HepG2 (cell line): ENCODE measurements around the gene TAOK3. TPM values are rescaled to one million over a fixed set of nuclear protein-coding genes. Genes with fewer than 3 reads are reported as not detected.

Experiments used
- ATAC-seq: fragments of 200-7000 bp; cut with Tn5 transposase; 3 replicates; pipeline ENCODE4 v1.9.1; 2020; ENCODE audit warnings: mild to moderate bottlenecking, moderate library complexity
- BruUV-seq: library from RNA; stranded (reverse); fragments of 400-500 nt; replicated peaks from 2 replicates; lab custom pipeline; 2021; lab: Mats Ljungman, UMichigan
- CTCF ChIA-PET: fragments of 300-600 bp; formaldehyde crosslinking; extraction: SDS; loops from one replicate; lab custom pipeline; 2021; ENCODE audit warnings: low total read pairs, inconsistent platforms, low intra/inter-chr PET ratio; lab: Yijun Ruan, JAX
- POLR2A ChIA-PET: fragments of 350-600 bp; sonication (Branson Sonifier 250); formaldehyde crosslinking; loops from one replicate; lab custom pipeline; 2020; ENCODE audit warnings: antibody characterized with exemption, inconsistent platforms; lab: Yijun Ruan, JAX
- DNase-seq: peaks from one replicate; pipeline ENCODE4 v3.0.0-alpha.2; 2015; ENCODE audit warnings: low spot score
- FAIRE-seq: peaks from 3 replicates; lab custom pipeline; 2011; peaks lifted over from hg19 to GRCh38; lab: Jason Lieb, UNC
- H2AFZ ChIP-seq: one replicate; pipeline ENCODE4 v1.6.1; 2011; ENCODE audit warnings: low read length, inconsistent platforms
- H3K27ac ChIP-seq: fragments of 300-600 bp; 3 replicates; pipeline ENCODE4 v1.8.0; 2011; ENCODE audit warnings: mixed run types, mild to moderate bottlenecking, mixed read lengths, low read length, inconsistent platforms; ENCODE audit not compliant: insufficient read depth; ENCODE audit errors: extremely low read length
- H3K27me3 ChIP-seq, 2 experiments: fragments of 200-600 bp in 1 of 2; 2 replicates in 1 of 2; 3 replicates in 1 of 2; pipeline versions ENCODE4 v1.6.0 to v1.8.0; 2011; ENCODE audit warnings: low read length in 2 of 2, mild to moderate bottlenecking in 2 of 2, moderate library complexity in 2 of 2, inconsistent platforms in 1 of 2; ENCODE audit not compliant: insufficient read depth in 2 of 2, control insufficient read depth in 1 of 2
- H3K36me3 ChIP-seq, 2 experiments: fragments of 200-600 bp in 1 of 2; replicated peaks in 1 of 2; 2 replicates in 1 of 2; 3 replicates in 1 of 2; pipeline versions ENCODE4 v1.5.1 to v1.8.0; 2011; ENCODE audit warnings: low read length in 2 of 2, inconsistent platforms in 1 of 2; ENCODE audit not compliant: insufficient read depth in 2 of 2, control insufficient read depth in 1 of 2
- H3K4me1 ChIP-seq: 2 replicates; pipeline ENCODE4 v1.5.1; 2012; ENCODE audit warnings: low read length, inconsistent platforms; ENCODE audit not compliant: insufficient read depth
- H3K4me2 ChIP-seq: 2 replicates; pipeline ENCODE4 v1.6.0; 2011; ENCODE audit warnings: low read depth, low read length, inconsistent platforms
- H3K4me3 ChIP-seq, 3 experiments: fragments of 200-600 bp in 1 of 3; sonication (generic), shearing (Covaris generic) in 1 of 3; replicated peaks in 1 of 3; 2 replicates each; pipeline ENCODE4 v1.5.1; 2011 to 2016; ENCODE audit warnings: low read length in 3 of 3, inconsistent platforms in 2 of 3, low read depth in 2 of 3, mild to moderate bottlenecking in 2 of 3, control low read depth in 1 of 3, mixed read lengths in 1 of 3; ENCODE audit not compliant: insufficient read depth in 1 of 3
- H3K79me2 ChIP-seq: one replicate; pipeline ENCODE4 v1.6.1; 2011; ENCODE audit warnings: low read length, inconsistent platforms; ENCODE audit not compliant: insufficient read depth
- H3K9ac ChIP-seq: 2 replicates; pipeline ENCODE4 v1.6.0; 2011; ENCODE audit warnings: mild to moderate bottlenecking, low read depth, low read length, inconsistent platforms; ENCODE audit not compliant: insufficient read depth
- H3K9me3 ChIP-seq: 2 replicates; pipeline ENCODE4 v1.5.1; 2012; ENCODE audit warnings: mild to moderate bottlenecking, low read length
- H4K20me1 ChIP-seq: 2 replicates; pipeline ENCODE4 v1.6.0; 2011; ENCODE audit warnings: inconsistent platforms, mild to moderate bottlenecking, low read length, moderate library complexity; ENCODE audit not compliant: insufficient read depth
- EED ChIP-seq: sonication (generic); formaldehyde crosslinking; IDR thresholded peaks from 2 replicates; pipeline ENCODE4 v1.5.0; 2020; ENCODE audit warnings: mild to moderate bottlenecking, missing genetic modification reagents
- JUN ChIP-seq: sonication (generic); formaldehyde crosslinking; IDR thresholded peaks from 2 replicates; pipeline ENCODE4 v1.4.0; 2020; ENCODE audit warnings: mild to moderate bottlenecking, missing genetic modification reagents
- SNAPC2 ChIP-seq: sonication (generic); formaldehyde crosslinking; IDR thresholded peaks from 2 replicates; pipeline ENCODE4 v1.8.1; 2022; ENCODE audit warnings: mild to moderate bottlenecking, missing genetic modification reagents
- THAP9 ChIP-seq: sonication (generic); formaldehyde crosslinking; IDR thresholded peaks from 2 replicates; pipeline ENCODE4; 2020; ENCODE audit warnings: missing genetic modification reagents, mild to moderate bottlenecking, borderline replicate concordance
- YEATS4 ChIP-seq: sonication (generic); formaldehyde crosslinking; IDR thresholded peaks from 2 replicates; pipeline ENCODE4 v1.4.0; 2020; ENCODE audit warnings: missing genetic modification reagents, borderline replicate concordance
- ZFP36 ChIP-seq: fragments of 150-350 bp; IDR thresholded peaks from 2 replicates; pipeline ENCODE4 v1.6.1; 2018; ENCODE audit warnings: borderline replicate concordance, low read length, low read depth; ENCODE audit not compliant: partially characterized antibody
- ZFP36L1 ChIP-seq: sonication (generic); formaldehyde crosslinking; IDR thresholded peaks from 2 replicates; pipeline ENCODE4 v1.8.0; 2022; ENCODE audit warnings: mild to moderate bottlenecking, missing genetic modification reagents, moderate library complexity
- ZFP37 ChIP-seq: sonication (generic); formaldehyde crosslinking; IDR thresholded peaks from 2 replicates; pipeline ENCODE4 v1.4.0; 2020; ENCODE audit warnings: missing genetic modification reagents, borderline replicate concordance
- ZNF646 ChIP-seq: sonication (generic); formaldehyde crosslinking; IDR thresholded peaks from 2 replicates; pipeline ENCODE4 v1.9.0; 2021; ENCODE audit warnings: mild to moderate bottlenecking, missing genetic modification reagents
- WGBS: methylation state at CpG from one replicate; pipeline ENCODE4 v1.1.6; 2017; ENCODE audit warnings: low lambda C conversion rate; 5-methylcytosine and 5-hydroxymethylcytosine counted together
- in situ Hi-C: cut with HindIII; loops from 2 replicates; pipeline ENCODE4 v1.10.0; 2017; ENCODE audit warnings: low pct_unique_long_range_greater_than_20kb; ENCODE audit not compliant: extremely low pct_ligation_motif_present
- intact Hi-C: fragments of 100-400 bp; cut with micrococcal nuclease; formaldehyde crosslinking; loops from one replicate; pipeline ENCODE4 v1.10.0; 2022; ENCODE audit not compliant: unreplicated experiment
- polyA plus RNA-seq, 8 experiments: library from polyadenylated mRNA; depleted of rRNA in 3 of 8; stranded (reverse) in 7 of 8; unstranded in 1 of 8; fragments of >200 nt; fragmentation: Illumina TruSeq in 4 of 8; extraction: Trizol in 4 of 8; gene quantifications; 2 replicates each; pipeline versions ENCODE4 v1.2.1 to v1.2.3, GENCODE V29; 2011 to 2016; ENCODE audit warnings: low read depth in 4 of 8, missing spikeins in 1 of 8, mixed read lengths in 1 of 8; ENCODE audit not compliant: insufficient read depth in 1 of 8
- total RNA-seq, 5 experiments: library from RNA; depleted of rRNA; stranded (reverse); fragments of >200 nt; fragmentation: Illumina TruSeq; extraction: Trizol; gene quantifications; 2 replicates each; pipeline ENCODE4 v1.2.3, GENCODE V29; 2016; ENCODE audit warnings: low read depth in 1 of 5

TAOK3 gene
- total and polyA plus RNA-seq, 2 of the 13 experiments (the other 11 are each of a cell fraction or from before 2014, with no cell fraction given), result 10.4 to 12.3 TPM

- CTCF ChIA-PET, result no interaction called here
- no peak for FAIRE-seq
- no peaks in the 10 kb centered on the region for H4K20me1 ChIP-seq
- intact Hi-C loops, result no loop called here
- no peak for DNase-seq
- no peak for TF ChIP-seq SNAPC2
- peak; percentile 41 for TF ChIP-seq ZFP36
- TF ChIP-seq, all 625 proteins: peak for 1
- ATAC-seq, result no peak
- POLR2A ChIA-PET, result no interaction called here
- WGBS, result 92% methylated on average over 2 of the region's 2 CpGs
- no peak overlapping the region for H2AFZ ChIP-seq
- H3K9me3 ChIP-seq, result no peaks in the 10 kb centered on the region
- H3K4me3 ChIP-seq, result no peak overlapping the region
- in situ Hi-C loops, result no loop called here
- H3K4me1 ChIP-seq, result no peaks in the 10 kb centered on the region
- no peaks in the 10 kb centered on the region for H3K36me3 ChIP-seq
- no peaks in the 10 kb centered on the region for H3K27me3 ChIP-seq
- no peak overlapping the region for H3K27ac ChIP-seq
- H3K9ac ChIP-seq, result no peak overlapping the region
- H3K4me2 ChIP-seq, result no peak overlapping the region
- no TSS peak for BruUV-seq
- no peaks in the 10 kb centered on the region for H3K79me2 ChIP-seq
Observed at GRCh38 chr12:118297284-118297683, 75.4 kb downstream of the TAOK3 start.

- CTCF ChIA-PET, result no interaction called here
- 93% methylated on average over 1 of the region's 1 CpG for WGBS
- TF ChIP-seq ZFP36L1 (no peak), ZNF646 (no peak), YEATS4 (CRISPR knock-in tag) (no peak), JUN (CRISPR knock-in tag) (no peak), EED (CRISPR knock-in tag) (no peak), THAP9 (CRISPR knock-in tag) (no peak), ZFP37 (CRISPR knock-in tag) (no peak)
Observed at GRCh38 chr12:118292836-118293235, 79.9 kb downstream of the TAOK3 start.

More at GRCh38 chr12:118292836-118293235, 79.9 kb downstream of the TAOK3 start:
- POLR2A ChIA-PET, result no interaction called here
- no peak for FAIRE-seq
- no peak for ATAC-seq
- H3K79me2 ChIP-seq, result no peaks in the 10 kb centered on the region
- no peaks in the 10 kb centered on the region for H3K4me1 ChIP-seq
- no peaks in the 10 kb centered on the region for H4K20me1 ChIP-seq
- in situ Hi-C loops, result no loop called here
- no peaks in the 10 kb centered on the region for H3K36me3 ChIP-seq
- H3K9me3 ChIP-seq, result no peaks in the 10 kb centered on the region
- H3K27me3 ChIP-seq, result no peaks in the 10 kb centered on the region
- H3K27ac ChIP-seq, result no peak overlapping the region
- H2AFZ ChIP-seq, result no peak overlapping the region
- no peak overlapping the region for H3K4me2 ChIP-seq
- DNase-seq, result no peak
- H3K9ac ChIP-seq, result no peak overlapping the region
- intact Hi-C loops, result no loop called here
- BruUV-seq, result no TSS peak
- no peak overlapping the region for H3K4me3 ChIP-seq
